PC-9 (cell line): ENCODE measurements around the gene LAMA5. TPM values are rescaled to one million over a fixed set of nuclear protein-coding genes. Genes with fewer than 3 reads are reported as not detected.

Experiments
- BruUV-seq: library from RNA; stranded (reverse); fragments of 400-500 nt; replicated peaks from 2 replicates; lab custom pipeline; 2021; lab: Mats Ljungman, UMichigan
- CTCF ChIA-PET: fragments of 300-600 bp; sonication (Branson Sonifier 250); formaldehyde crosslinking; loops from one replicate; lab custom pipeline; 2022; ENCODE audit warnings: antibody characterized with exemption; lab: Charles Lee
- POLR2A ChIA-PET: fragments of 300-600 bp; sonication (Branson Sonifier 250); formaldehyde crosslinking; loops from one replicate; lab custom pipeline; 2022; ENCODE audit warnings: antibody characterized with exemption; ENCODE audit not compliant: unreplicated experiment; lab: Charles Lee
- DNase-seq, 2 experiments: peaks; one replicate each; pipeline versions ENCODE4 v3.0.0 to v3.0.0-alpha.2; 2015 to 2022; ENCODE audit warnings: mixed read lengths in 1 of 2
- H2AFZ ChIP-seq: fragments of 200-600 bp; sonication (generic); 2 replicates; pipeline ENCODE4 v1.8.1; 2017; ENCODE audit warnings: antibody characterized with exemption
- H3F3A ChIP-seq: fragments of 200-600 bp; sonication (generic); 2 replicates; pipeline ENCODE4 v1.8.1; 2017; ENCODE audit warnings: antibody characterized with exemption, mild to moderate bottlenecking, low read depth; ENCODE audit not compliant: insufficient read depth
- H3K27ac ChIP-seq: fragments of 200-600 bp; sonication (generic); 2 replicates; pipeline ENCODE4 v1.6.1; 2016; ENCODE audit warnings: mixed run types
- H3K27me3 ChIP-seq: fragments of 200-600 bp; sonication (generic); 2 replicates; pipeline ENCODE4 v1.6.1; 2016; ENCODE audit warnings: low read depth, mixed run types; ENCODE audit not compliant: insufficient read depth
- H3K36me3 ChIP-seq: fragments of 200-600 bp; sonication (generic); 2 replicates; pipeline ENCODE4 v1.6.1; 2016; ENCODE audit warnings: low read depth, mixed run types
- H3K4me1 ChIP-seq: fragments of 200-600 bp; sonication (generic); replicated peaks from 2 replicates; pipeline ENCODE4 v1.6.1; 2016; ENCODE audit warnings: mixed run types; ENCODE audit not compliant: insufficient read depth
- H3K4me2 ChIP-seq: fragments of 200-600 bp; sonication (generic); 2 replicates; pipeline ENCODE4 v1.6.1; 2017; ENCODE audit warnings: mixed run types
- H3K4me3 ChIP-seq: fragments of 200-600 bp; sonication (generic); 2 replicates; pipeline ENCODE4 v1.6.1; 2016; ENCODE audit warnings: mixed run types
- H3K79me2 ChIP-seq: fragments of 200-600 bp; sonication (generic); 2 replicates; pipeline ENCODE4 v1.6.1; 2017; ENCODE audit warnings: low read depth, mixed run types
- H3K9me2 ChIP-seq: fragments of 200-600 bp; sonication (generic); 2 replicates; pipeline ENCODE4 v1.8.1; 2017; ENCODE audit warnings: mild to moderate bottlenecking; ENCODE audit not compliant: insufficient read depth
- H3K9me3 ChIP-seq: fragments of 200-600 bp; sonication (generic); 2 replicates; pipeline ENCODE4 v1.8.1; 2016; ENCODE audit warnings: low read depth; ENCODE audit not compliant: insufficient read depth
- H4K20me1 ChIP-seq: fragments of 200-600 bp; sonication (generic); 2 replicates; pipeline ENCODE4 v1.8.1; 2017; ENCODE audit not compliant: insufficient read depth
- CTCF ChIP-seq: fragments of 200-600 bp; sonication (generic); conservative IDR thresholded peaks from 2 replicates; pipeline ENCODE4 v1.6.1; 2017; ENCODE audit warnings: mixed run types, antibody characterized with exemption, mild to moderate bottlenecking, moderate library complexity
- EZH2 ChIP-seq: fragments of 200-600 bp; sonication (generic); IDR thresholded peaks from 2 replicates; pipeline ENCODE4 v1.8.0; 2017; ENCODE audit warnings: antibody characterized with exemption, low read depth
- intact Hi-C: fragments of 100-400 bp; cut with micrococcal nuclease; formaldehyde crosslinking; loops from one replicate; pipeline ENCODE4 v1.10.0; 2022; ENCODE audit not compliant: unreplicated experiment
- total RNA-seq: library from RNA; stranded (reverse); gene quantifications from 2 replicates; pipeline ENCODE4 v1.2.3, GENCODE V29; 2021

Gene LAMA5
- total RNA-seq, 1 experiment from 2014 or later, result 700 TPM

DNA sequence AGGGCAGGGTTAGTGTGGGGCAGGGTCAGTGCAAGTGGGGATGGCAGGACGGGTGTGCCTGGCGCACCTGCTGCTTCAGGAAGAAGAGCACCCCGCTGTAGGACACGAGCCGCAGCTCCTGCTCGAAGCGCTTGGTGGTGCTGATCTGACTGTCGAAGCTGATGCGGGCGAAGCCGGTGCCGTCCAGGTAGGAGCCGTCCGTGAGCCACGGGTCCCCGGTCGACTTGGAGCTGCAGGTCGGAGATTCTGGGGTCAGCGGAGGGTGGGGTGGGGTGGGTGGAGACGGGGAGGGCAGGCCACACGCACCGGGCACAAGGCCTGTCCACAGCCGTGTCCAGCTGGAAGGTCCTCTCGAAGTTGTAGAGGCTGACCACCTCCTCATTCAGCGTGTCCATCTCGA lies 54.1 kb downstream of the LAMA5 start:
- DNase-seq, result no peak
- H3K9me3 ChIP-seq, result no peaks in the 10 kb centered on the region
- TF ChIP-seq EZH2, result no peak
- no peak for TF ChIP-seq CTCF
- no peaks in the 10 kb centered on the region for H3K27me3 ChIP-seq
- H3K4me3 ChIP-seq, result no peak overlapping the region
- ChIA-PET CTCF (no interaction called here), POLR2A (no interaction called here)
- H3K4me1 ChIP-seq, result no peaks in the 10 kb centered on the region
- BruUV-seq, result no TSS peak
- H3K4me2 ChIP-seq, result no peak overlapping the region
- no peaks in the 10 kb centered on the region for H3K9me2 ChIP-seq
- peaks cover 80% of the 10 kb centered on the region for H3F3A ChIP-seq
- intact Hi-C loops, result no loop called here
- peaks cover 34% of the 10 kb centered on the region for H3K79me2 ChIP-seq
- peaks cover 86% of the 10 kb centered on the region for H4K20me1 ChIP-seq
- H3K36me3 ChIP-seq, result peaks cover 38% of the 10 kb centered on the region
- no peak overlapping the region for H3K27ac ChIP-seq
- H2AFZ ChIP-seq, result no peak overlapping the region

- no peaks in the 10 kb centered on the region for H3K4me1 ChIP-seq
- H3F3A ChIP-seq, result peaks cover 84% of the 10 kb centered on the region
- TF ChIP-seq CTCF (no peak), EZH2 (no peak)
- POLR2A ChIA-PET, result no interaction called here
- H3K9me2 ChIP-seq, result no peaks in the 10 kb centered on the region
- H2AFZ ChIP-seq, result no peak overlapping the region
- no peaks in the 10 kb centered on the region for H3K9me3 ChIP-seq
- CTCF ChIA-PET, result no interaction called here
- H3K79me2 ChIP-seq, result peaks cover 37% of the 10 kb centered on the region
- peaks cover 90% of the 10 kb centered on the region for H4K20me1 ChIP-seq
- no peak overlapping the region for H3K4me3 ChIP-seq
- no peak overlapping the region for H3K27ac ChIP-seq
- no peak overlapping the region for H3K4me2 ChIP-seq
- H3K36me3 ChIP-seq, result peaks cover 38% of the 10 kb centered on the region
- no peaks in the 10 kb centered on the region for H3K27me3 ChIP-seq
- no TSS peak for BruUV-seq
- intact Hi-C loops, result no loop called here
- no peak for DNase-seq
Measured at GRCh38 chr20:62312662-62312977, 54.5 kb downstream of the LAMA5 start.

DNA sequence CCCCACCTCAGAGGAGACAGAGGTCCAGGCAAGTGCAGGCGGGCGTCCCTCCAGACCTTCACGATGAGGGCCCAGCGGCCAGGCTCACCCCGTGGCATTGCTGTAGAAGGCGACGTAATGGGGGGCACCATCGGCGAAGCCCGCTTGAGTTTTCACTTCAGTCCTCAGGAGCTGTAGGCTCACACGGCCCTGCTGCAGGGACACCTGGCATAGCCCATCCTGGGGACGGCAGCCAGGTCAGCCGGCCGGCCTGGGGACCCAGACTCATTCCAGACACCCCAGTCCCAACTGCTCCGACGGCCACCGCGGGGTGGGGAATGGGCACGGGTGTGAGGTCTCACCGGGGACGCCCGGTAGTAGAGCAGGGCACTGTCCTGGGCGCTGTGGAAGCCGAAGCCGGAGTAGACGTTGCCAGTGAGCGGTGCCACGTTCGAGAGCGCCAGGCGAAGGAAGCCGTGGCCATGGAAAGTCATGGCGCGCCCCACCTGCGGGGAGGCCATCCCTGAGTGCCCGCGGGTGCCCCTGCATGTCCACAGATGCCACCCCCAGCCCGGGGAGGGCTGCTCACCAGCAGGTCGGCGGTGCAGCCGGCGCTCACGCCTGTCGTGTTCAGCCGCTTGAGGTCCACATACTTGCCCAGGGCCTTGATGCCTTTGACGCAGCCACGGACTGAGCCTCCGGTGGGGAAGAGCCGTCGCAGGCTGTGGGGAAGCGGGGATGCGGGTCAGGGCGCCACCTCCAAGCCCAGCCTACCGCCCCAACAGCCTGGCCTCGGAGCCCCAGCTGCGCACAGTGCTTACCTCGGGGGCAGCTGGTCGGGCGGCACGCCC lies 55.1 kb downstream of the LAMA5 start:
- no peaks in the 10 kb centered on the region; the same call in 1 of the 2 replicates for H3K4me1 ChIP-seq
- ChIA-PET POLR2A (no interaction called here), CTCF (no interaction called here)
- H3K79me2 ChIP-seq, result peaks cover 36% of the 10 kb centered on the region
- peaks cover 35% of the 10 kb centered on the region for H3K36me3 ChIP-seq
- no peak overlapping the region for H3K4me3 ChIP-seq
- TF ChIP-seq EZH2 (no peak), CTCF (no peak)
- no peaks in the 10 kb centered on the region for H3K9me2 ChIP-seq
- DNase-seq, result no peak
- H3K27me3 ChIP-seq, result no peaks in the 10 kb centered on the region
- no TSS peak for BruUV-seq
- H4K20me1 ChIP-seq, result peaks cover 90% of the 10 kb centered on the region
- H3K9me3 ChIP-seq, result no peaks in the 10 kb centered on the region
- intact Hi-C loops, result no loop called here
- H3F3A ChIP-seq, result peaks cover 83% of the 10 kb centered on the region
- H3K4me2 ChIP-seq, result no peak overlapping the region
- H3K27ac ChIP-seq, result no peak overlapping the region
- no peak overlapping the region for H2AFZ ChIP-seq
